ENCODE measurements around the gene KCNJ9.

Gene KCNJ9

DNA sequence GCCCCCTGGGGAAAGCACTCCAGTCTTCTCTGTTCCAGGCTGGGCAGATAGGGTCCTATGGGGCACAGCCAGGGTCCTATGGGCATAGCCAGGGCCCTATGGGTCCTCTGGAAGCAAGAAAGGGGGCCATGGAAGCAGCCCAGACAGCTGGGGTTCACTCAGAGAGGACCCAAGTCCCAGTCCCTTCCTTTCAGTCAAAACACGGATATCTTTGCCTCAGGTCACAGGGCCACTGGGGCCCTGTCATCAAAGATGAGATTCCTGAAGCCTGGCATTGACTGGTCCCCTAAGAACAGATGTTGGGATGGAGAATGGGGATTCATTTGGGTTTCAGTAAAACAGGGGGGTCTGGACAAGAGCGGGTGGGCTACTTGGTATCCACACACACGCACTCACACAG, 8.5 kb downstream of the KCNJ9 start:
- DNase-seq (ENCODE audit: low spot score) = no peak

DNA sequence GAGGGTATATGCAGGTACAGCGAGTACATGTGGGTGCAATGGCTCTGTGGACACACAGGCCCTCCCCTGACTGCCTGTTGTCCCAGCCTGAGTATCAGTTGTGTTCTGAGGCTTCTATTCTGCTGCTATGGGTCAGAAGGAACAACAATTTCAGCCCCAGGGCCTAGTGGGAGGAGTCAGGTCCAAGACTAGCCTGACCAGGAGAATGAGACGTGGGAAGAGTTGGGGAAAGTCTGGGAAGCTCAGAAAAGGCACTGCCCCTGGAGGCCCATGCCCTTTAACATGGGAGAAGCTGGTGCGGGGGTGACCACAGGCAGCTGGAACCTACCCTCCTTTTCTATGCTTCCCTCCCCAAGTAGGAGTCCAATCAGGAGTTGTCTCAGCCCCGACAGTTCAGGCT, 9.4 kb downstream of the KCNJ9 start:
- DNase-seq (ENCODE audit: low spot score) = no peak

DNA sequence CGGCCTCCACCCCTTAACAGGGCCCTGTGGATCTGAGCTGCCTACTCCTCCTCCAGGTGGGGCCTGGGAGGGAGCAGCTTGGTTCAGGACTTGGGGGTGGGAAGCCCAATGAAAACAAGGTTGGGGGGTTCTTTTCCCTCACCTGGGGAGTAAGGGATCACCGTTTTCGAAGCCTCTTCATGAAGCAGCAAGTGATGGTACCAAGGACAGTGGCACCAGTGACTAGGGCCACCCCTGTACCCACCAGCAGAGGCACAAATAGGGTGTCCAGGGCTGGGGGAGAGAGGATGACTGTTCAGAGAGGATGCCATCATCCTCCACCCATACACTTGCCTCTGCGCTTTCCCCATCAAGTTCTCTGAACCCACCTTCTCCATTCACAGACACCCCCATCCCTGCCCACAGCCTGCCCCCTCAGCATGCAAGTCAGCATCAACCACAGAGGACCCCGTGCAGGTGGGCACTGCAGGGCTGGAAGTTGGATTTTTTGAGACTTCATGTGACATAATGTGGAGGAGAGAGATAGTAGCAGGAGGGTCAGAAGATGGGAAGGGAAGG, 10.4 kb downstream of the KCNJ9 start:
- DNase-seq (ENCODE audit: low spot score) = no peak

DNA sequence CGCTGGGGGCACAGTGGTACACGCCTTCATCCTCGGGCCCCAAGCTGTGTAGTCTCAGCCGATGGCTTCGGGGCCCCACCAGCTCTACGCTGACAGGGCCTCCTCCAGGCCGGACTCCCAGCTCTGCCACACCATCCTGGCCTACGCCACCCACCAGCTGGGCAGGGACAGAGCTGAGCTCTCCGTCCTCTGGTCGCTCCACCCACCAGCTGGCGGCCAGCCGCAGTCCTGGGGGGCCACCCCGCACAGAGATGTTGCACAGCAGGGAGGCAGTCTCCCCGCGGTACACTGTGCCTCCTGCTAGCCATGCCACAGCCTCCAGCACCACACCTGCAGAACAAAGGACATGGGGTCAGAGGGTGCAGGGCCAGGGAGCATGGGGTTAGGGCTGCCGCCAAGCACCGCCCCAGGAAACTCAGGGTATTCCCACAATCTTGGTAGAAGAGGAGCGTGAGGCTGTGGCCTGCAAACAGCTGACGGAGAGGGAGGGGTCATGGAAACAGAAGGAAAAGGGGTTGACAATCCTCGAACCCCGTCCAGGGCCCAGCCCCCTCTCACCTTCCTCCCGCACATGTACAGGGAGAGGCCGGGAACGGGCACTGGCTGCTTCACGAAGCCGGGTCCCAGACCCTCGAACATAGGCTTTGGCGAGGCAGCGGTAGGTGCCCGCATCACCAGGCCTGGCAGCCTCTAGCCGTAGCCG, 11.2 kb downstream of the KCNJ9 start:
- no peak for DNase-seq (ENCODE audit: low spot score)

DNA sequence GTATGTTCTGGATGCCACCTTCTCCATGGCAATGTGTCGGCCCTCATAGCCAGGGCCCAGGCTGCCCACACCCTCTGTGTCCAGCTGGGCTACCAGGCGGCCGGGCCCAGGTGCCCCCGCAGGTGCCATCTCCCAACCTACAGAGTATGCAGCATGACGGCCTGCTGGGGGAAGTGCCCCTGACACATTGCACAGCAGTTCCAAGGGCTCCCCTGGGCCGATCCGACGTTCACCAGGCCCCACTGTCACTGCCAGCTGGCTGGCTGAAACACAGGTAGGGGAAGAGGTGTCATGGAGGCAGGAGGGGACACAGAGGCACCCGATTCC, 11.7 kb downstream of the KCNJ9 start:
- DNase-seq (ENCODE audit: low spot score) = no peak

DNA sequence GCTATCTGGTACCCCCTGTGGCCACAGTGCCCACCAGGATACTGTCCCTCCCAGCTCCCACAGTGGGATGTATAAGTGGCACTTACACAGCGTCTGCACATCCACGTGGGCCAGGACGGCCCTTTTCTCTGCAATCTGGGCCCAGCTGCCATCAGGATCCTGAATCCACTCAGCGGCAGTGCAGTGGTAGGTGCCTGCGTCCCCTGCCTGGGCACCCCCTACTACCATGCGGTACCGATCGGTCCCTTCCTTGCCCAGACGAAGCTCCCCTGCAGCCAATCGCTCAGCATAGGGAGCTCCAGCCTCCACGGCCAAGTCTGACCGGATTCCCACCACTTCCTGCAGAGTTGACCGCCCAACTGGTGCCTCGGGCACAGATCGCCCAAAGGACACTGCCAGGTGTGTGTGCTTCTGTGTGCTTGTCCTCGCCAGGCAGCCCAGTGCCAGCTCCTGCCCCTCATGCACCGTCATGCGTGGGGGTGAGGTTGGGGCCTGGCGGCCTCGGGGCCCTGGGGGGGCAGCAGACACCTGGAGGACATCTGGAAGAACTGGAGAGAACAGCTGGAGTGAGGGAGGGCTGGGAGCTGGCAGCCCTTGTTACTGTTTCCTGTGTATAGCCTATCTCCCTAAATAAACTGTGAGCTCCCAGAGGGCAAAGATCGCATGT, 12.4 kb downstream of the KCNJ9 start:
- DNase-seq (ENCODE audit: low spot score) = no peak

DNA sequence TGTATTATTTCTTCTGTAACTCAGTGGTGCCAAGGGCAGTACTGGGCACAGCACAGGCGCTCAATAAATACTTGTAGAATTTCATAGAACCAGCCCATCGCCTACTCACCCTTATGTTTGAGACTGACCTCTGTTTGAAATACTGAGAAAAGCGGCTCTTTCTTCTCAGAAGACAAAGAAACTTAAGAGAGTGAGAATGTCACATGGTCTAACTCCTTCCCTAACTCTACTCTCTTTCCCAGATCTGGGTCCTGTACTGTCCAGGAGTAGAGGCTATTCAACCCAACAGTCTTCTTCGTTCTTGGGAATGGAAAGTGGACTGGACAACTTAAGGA, 12.9 kb downstream of the KCNJ9 start:
- no peak for DNase-seq (ENCODE audit: low spot score)

DNA sequence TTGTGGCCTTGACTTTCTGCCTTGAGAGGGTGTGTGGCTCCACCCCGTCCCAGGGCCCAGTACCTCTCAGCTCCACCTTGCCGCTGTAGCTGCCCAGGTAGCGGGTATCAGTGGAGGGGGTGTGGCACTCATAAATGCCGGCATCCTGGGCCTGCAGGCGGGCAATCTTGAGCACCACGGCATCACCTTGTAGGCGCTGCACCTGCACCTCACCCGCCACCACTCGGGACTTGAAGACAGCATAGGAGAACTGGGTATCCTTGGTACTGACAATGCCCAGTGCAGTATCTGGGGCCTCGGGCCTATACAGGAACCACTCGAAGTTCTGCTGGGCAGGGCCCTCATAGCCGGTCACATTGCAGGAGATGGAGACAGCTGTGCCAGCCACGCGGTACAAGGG, 13.5 kb downstream of the KCNJ9 start:
- no peak for DNase-seq (ENCODE audit: low spot score)

DNA sequence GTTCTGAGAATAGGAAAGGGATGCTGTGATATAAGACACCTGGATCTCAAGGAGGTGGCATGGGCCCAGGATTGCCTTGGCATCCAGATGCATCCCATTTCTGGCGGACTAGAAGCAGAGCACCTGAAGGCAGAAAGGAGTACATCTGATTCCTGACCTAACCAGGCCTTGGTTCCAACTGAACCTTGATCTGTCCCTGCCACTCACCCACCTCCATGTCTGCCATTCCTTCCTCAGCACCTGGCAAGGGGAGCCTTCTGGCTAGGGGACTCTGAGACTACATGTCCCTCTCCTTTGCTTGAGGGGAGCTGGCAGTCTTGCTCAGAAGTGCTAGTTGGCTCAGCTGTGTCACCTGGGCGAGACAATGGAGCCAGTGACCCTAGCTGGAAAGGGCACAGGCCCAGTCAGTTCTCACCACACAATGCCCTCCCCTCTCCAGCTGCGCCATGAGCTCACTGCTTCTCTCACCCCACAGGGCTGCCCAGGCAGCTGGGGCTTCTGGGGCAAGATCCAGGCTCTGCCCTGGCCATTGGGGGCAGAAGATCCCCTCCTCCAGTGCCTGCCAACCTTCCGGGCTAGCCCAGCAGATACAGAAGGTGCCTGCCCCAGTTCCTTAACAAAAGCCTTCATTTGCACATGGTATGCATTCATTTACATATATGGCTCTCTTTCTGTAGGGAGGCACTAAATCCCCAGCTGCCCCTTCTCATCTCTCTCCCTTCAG, 14.2 kb downstream of the KCNJ9 start:
- no peak for DNase-seq (ENCODE audit: low spot score)

DNA sequence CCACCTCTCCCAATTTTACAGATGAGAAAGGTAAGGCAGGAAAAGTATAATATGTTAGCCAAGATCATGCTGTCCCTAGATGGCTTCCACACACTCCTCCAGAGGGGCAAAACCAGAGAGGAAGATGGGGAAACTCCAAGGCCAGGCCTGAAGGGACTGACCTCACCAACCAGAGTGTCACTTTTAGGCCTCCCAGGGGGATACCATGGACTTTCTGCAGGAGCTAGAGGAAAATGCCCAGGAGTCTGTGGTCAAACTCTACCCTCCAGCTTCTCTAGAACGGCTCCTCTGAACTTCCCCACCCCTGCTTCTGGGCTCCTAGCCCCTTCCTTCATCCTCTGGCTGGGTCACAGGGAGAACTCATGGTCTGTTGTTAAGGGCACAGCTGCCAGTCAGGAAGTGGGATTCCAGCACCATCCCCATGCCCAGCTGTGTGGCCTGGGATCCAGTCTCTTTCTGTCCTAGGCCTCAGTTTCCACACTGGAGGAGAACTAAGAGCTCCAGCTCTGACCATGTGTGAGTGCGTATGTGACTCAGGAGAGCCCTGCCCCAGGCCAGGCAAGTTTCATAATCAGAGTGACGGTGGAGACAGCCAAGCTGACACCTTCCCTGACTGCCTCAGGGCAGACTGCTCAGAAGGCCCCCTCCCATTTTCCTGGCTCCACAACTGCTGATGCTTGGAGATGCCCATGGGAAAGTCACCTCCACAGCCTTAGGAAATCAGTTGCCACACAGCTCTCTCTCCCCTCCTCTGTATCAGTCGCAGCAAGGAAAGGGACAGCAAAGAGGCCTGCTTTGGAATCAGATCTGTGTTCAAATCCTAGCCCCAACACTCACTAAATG, 15.2 kb downstream of the KCNJ9 start:
- DNase-seq (ENCODE audit: low spot score) = peak; percentile 29

DNA sequence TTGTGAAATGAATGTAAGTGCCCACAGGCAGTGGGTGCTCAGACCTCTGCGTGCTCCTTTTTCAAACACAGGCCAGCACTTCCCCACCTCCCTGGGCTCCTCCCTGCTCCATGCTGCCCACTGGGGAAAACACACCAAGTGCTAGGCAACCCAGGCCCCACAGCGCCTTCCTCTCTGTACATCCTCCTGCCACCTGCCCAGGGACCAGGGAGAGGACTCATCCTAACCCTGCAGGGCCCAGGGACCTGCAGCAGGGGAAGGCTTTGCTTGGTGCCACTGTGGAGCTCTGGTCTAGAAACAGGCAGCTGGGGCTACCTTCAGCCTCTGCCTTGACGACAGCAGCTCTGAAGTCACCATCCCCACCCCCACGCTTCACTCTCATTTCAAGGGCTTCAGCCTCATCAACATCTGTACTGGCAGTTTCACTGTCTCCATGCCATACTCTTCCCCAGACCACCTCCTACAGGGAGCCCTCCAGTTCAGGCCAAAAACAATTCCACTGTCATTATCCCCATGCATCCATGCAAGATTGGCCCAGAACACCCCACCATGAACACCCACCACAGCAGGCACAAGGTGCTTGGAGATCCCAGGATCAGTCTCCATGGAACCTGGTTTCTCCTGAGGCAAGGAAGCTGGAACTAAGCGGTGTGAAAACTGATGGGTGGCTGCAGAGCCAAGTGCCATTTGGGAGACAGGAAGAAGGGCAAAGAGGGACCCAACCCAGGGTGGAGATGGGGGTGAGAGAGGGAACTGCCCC, 16.0 kb downstream of the KCNJ9 start:
- no peak for DNase-seq (ENCODE audit: low spot score)

DNA sequence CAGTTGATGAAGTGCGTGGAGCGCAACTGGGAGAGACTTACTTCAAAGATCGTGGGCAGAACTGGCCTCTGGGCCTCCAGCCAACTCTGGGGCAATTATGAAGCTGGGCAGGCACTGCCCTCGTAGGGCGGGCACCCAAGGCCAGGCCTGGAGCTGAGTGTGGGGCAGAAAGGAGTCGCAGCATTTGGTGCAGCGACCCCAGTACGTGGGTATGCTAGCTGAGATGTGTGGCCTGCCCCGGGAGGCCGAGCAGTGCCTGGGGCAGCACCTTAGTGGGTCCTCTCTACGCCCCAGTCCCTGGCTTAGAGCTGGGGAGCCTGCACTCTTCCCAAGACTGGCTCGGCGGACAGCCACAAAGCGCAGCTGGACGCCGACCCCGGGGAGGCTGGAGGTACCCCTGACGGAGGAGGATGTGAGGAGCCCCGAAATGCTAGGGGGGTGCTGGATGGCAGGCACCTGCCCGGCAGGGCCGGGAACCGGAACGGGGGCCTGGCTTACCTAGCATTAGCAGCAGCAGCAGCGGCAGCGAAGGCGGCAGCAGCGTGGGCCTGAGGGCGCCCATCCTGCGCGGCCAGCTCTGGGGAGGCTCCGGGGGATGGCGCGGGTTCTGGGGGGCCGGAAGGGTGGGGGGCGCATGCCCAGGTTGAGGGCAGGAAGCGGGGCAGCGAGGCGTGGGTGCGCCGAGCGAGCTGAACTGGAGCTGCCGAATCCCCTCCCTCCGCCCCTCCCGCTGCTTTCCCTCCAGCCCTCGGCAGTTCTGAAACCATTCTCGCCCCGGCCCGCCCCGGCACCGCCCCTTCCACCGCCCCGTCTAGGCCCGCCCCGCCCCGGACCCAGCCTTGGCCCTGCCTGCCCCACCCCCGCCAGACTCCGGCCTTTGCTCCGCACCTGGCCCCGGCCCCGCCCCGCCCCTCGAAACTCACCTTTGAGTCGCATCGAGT, 16.8 kb downstream of the KCNJ9 start, which contains the start of gene IGSF8:
Gene IGSF8, minus strand, starts transcription at position 709 of the 941 bp plus-strand sequence. Its CDS starts 147 bp downstream, at position 562.
- peak; percentile 95 for DNase-seq (ENCODE audit: low spot score)

DNA sequence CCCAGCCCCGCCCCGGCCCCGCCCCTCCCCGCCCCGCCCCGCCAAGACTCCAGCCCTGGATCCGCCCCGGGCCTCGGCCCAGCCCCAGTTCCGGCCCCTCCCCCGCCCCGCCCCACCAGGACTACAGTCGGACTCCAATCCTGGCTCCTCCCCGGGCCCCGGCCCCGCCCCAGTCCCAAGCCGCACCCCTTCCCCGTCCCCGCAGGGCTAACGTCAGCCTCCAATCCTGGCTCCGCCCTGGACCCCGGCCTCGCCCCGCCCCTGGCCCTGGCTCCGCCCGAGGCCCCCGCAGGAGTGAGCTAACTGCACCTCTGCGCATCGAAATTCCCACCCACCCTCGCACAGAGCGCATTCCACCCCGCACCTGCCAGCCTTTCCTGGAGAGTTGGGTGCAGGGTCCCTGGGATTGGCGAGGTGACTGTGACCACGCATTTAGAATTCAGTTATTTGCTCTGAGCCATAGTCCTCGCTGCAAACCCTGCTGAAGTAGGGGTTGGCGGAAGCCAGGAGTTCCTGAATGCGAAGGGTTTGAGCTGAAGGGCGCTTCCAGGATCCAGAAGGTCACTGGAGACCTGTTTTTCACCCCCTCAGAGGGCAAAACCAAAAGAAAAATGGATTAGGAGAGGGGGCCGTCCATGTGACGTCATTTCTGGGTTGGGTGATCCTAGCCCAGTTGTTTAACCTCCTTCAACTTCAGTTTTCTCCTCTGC, 17.7 kb downstream of the KCNJ9 start:
- DNase-seq (ENCODE audit: low spot score) = peak; percentile 100

DNA sequence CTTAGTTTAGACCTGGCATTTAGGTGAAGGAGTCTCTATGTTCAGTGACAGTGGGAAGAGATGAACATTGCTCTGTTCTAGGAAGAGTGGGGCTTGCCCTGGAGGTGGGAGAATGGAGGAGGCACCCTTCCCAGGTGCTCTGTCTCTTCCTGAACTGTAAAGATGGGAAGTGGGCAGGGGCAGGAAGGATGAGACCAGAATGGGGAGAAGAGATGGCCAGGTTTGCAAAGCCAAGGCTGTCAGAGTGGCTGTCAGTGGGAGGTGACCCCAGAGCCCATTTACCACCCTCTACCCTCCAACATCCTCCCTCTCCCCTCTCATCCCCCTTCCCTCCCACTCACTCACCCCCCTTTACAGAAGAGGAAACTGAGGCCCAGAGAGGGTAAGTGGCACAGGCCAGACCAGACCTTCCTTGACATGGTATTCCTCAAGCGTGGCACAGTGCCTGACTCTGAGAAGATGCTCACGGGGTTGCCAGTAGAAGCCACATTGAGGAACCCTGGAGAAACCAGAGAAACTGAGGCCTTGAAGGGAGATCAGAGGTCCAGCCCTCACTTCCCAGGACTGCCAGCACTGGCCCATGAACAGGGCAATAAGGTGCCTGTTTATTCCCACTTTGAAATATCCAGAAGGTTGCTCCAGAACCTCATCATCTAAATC, 18.5 kb downstream of the KCNJ9 start:
- DNase-seq (ENCODE audit: low spot score) = no peak

DNA sequence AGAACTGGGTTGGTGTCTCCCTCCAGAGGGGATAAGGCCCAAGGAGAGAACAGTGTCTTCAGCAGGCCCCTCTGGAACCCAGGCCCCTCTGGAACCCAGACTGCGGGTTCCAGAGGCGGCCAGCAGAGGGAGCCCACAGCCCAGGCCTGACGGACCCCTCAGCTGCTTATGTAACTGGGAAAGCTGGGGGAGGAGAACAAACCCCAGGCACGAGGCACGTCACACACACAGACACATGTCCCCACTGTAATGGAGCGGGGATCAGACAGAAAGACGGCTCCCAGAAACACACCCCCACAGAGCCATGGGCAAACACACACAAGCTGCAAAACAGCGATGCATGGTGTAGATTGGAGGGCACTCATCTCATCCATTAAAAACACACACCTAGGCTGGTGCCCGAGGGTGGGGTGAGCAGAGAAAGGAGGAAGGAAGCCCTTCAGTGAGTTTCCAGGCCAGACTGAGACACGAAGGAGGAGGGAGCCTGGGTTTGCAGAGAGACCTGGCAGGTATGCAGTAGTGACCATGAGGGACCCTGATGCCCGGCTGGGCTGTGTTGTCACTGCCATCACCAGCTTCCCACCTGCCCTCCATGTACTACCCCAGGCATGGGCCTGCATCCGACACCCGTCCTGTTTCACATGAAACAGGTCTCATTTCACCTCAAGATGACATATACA, 19.8 kb downstream of the KCNJ9 start:
- peak; percentile 94 for DNase-seq (ENCODE audit: low spot score)

DNA sequence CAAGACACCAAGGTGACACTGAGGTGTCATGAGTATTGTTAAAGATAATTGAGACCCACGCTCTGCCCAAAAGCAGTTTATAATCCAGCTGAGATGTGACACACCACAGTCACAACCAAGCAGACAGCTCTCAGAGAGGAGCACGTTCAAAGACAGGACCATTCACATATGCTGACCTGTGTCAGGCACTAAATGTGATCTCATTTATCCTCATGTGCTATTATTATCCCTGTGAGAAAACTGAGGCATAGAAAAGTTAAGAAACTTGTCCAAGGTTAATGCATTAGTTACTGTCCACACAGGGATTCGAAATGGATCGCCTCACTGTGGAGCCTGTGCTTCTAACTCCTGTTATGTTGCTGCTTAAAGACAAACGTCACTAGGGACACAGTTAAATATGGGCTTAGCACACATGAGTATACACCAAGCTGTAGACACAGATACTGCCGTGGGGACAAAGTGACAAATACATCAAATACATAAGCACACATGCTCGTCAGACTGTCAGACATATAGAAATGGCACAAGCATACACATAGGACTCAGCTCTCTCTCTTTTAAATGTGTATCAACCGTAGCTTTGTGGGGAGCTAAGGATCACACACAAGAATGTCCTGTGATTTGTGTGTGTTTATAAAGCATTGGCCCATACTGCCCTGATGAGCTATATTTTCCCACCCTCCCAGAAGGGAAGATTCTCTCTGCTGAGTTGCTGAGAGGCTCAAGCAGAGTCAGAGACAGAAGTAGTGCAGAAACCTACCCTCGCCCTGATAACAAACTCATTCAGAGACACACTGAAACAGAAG, 20.6 kb downstream of the KCNJ9 start:
- DNase-seq (ENCODE audit: low spot score) = no peak

DNA sequence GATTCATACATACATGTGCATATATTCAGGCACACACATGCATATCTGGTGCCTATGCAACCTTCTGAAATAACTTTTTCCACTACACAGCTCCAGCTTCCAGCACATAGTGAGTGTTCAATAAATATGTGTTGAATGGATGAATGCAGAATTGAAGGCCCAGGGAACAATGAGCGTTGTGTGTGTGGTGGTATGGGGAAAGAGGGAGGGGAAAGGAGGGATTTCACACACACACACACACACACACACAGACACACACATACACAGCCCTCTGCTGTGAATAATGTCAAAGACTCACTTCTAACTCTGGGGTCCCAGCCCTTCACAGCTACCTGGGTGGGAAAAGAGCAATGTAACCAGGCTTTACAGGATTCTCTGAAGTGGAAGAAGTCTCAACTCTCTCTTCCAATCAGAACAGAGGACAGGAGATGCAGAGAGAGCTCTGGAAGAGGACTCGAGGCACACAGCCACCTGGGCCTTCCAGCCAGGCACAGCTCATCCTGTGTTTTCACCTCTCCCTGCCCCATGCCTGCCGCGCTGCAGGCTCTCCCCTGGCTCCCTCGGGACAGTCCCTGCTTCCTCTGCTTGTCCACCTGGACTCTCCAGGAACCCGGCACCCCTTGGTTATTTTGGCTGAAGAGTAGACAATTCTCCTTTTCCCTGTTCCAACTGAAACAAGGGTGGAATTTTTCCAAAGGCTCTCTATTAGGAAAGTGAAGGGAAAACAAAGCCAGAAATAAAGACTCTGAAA, 22.5 kb downstream of the KCNJ9 start:
- no peak for DNase-seq (ENCODE audit: low spot score)

Data from GM03348 (cell line).